Spleen (tissue), 11 donors: ENCODE data around the gene ABHD4. TPM values are rescaled to one million over a fixed set of nuclear protein-coding genes. Genes with fewer than 3 reads are reported as not detected.

Experiments used
- DNase-seq: peaks from one replicate; pipeline ENCODE4 v3.0.0-alpha.2; 2020
- H3K27ac ChIP-seq, 8 donors: fragments of 200-600 bp; sonication (generic) in 7 of 8; 1 replicate in 4 of 8; 2 replicates in 4 of 8; pipeline versions ENCODE4 v1.5.0 to v1.8.0; 2016 to 2021; ENCODE audit warnings: inconsistent platforms in 4 of 8, mild to moderate bottlenecking in 4 of 8, moderate library complexity in 1 of 8
- H3K27me3 ChIP-seq, 7 donors: fragments of 200-600 bp; sonication (generic) in 6 of 7; replicated peaks in 1 of 7; 1 replicate in 4 of 7; 2 replicates in 3 of 7; pipeline versions ENCODE4 v1.5.0 to v1.8.0; 2016 to 2021; ENCODE audit warnings: inconsistent platforms in 3 of 7, mild to moderate bottlenecking in 1 of 7
- H3K36me3 ChIP-seq, 6 donors: fragments of 200-600 bp; sonication (generic) in 5 of 6; 1 replicate in 4 of 6; 2 replicates in 2 of 6; pipeline versions ENCODE4 v1.5.0 to v1.8.0; 2016 to 2021; ENCODE audit warnings: inconsistent platforms in 2 of 6
- H3K4me1 ChIP-seq, 6 donors: fragments of 200-600 bp; sonication (generic) in 5 of 6; 1 replicate in 3 of 6; 2 replicates in 3 of 6; pipeline versions ENCODE4 v1.5.0 to v1.8.0; 2016 to 2021; ENCODE audit warnings: inconsistent platforms in 3 of 6
- H3K4me3 ChIP-seq, 8 donors: fragments of 200-600 bp; sonication (generic) in 7 of 8; 1 replicate in 4 of 8; 2 replicates in 4 of 8; pipeline versions ENCODE4 v1.5.0 to v1.8.0; 2016 to 2021; ENCODE audit warnings: inconsistent platforms in 4 of 8, mild to moderate bottlenecking in 4 of 8, moderate library complexity in 2 of 8
- H3K9me3 ChIP-seq, 8 donors: fragments of 200-600 bp; sonication (generic) in 7 of 8; 1 replicate in 4 of 8; 2 replicates in 4 of 8; pipeline versions ENCODE4 v1.5.0 to v1.8.0; 2016 to 2021; ENCODE audit warnings: inconsistent platforms in 4 of 8
- CTCF ChIP-seq, 11 experiments: fragments of 200-600 bp in 7 of 11; fragments of 450-650 bp in 4 of 11; sonication (generic) in 4 of 11; IDR thresholded peaks in 8 of 11; conservative IDR thresholded peaks in 3 of 11; 1 replicate in 7 of 11; 2 replicates in 4 of 11; pipeline versions ENCODE4 v1.4.0 to v1.8.0; 2016 to 2021; ENCODE audit warnings: antibody characterized with exemption in 11 of 11, inconsistent platforms in 4 of 11, mild to moderate bottlenecking in 1 of 11
- POLR2A ChIP-seq, 3 donors: fragments of 450-650 bp; IDR thresholded peaks; one replicate each; pipeline ENCODE4 v1.5.1; 2017; ENCODE audit warnings: antibody characterized with exemption in 3 of 3, mild to moderate bottlenecking in 1 of 3
- POLR2AphosphoS5 ChIP-seq, 3 donors: sonication (generic); formaldehyde crosslinking; IDR thresholded peaks; one replicate each; pipeline ENCODE4 v1.5.1; 2017; ENCODE audit warnings: antibody characterized with exemption in 3 of 3
- WGBS, 5 donors: extraction: QIAGEN DNeasy Blood & Tissue Kit in 3 of 5; methylation state at CpG; one replicate each; pipeline versions ENCODE4 v1.1.5 to v1.1.7; 2013 to 2018; 5-methylcytosine and 5-hydroxymethylcytosine counted together
- intact Hi-C: fragments of 100-400 bp; cut with DNase I; formaldehyde crosslinking; loops from one replicate; pipeline ENCODE4 v1.15.0; 2023; ENCODE audit warnings: low total_unique reads
- polyA plus RNA-seq, 3 donors: library from polyadenylated mRNA; stranded (reverse); fragments of 200-250 nt; gene quantifications; one replicate each; pipeline ENCODE4 v1.2.1, GENCODE V29; 2013
- total RNA-seq, 7 donors: library from RNA; depleted of rRNA in 3 of 7; stranded (reverse); fragments of >200 nt in 3 of 7; fragmentation: NEBNext Ultra II Directional in 4 of 7; extraction: Animal tissue kit (Norgen Biotek cat#: 25700) in 4 of 7; gene quantifications; one replicate each; pipeline versions ENCODE4 v1.1.0 to v1.2.1, GENCODE V29; 2016 to 2021
- donor health status: healthy with polysubstance abuse.
- donor health status: DM: no; HTN: no; CAD: no; lungs with moderate emphysema.
- donor health status: DM: no; HTN: no; CAD: no.
- donor health status: Bipolar disorder and iron deficiency.
- donor health status: healthy.
- donor health status: DM: no; HTN: no; CAD: no.
- donor health status: DM: yes; HTN: yes; CAD: no.

ABHD4 gene
- total and polyA plus RNA-seq, 10 donors, result 7.2 to 32.8 (median 23.5) TPM

GRCh38 chr14:22658946-22659345 lies 60.8 kb downstream of the ABHD4 start:
- no peak for TF ChIP-seq POLR2AphosphoS5 (IDR thresholded peaks at IDR 0.05)
- TF ChIP-seq CTCF (IDR thresholded peaks at IDR 0.05 in 8 of 11, conservative IDR thresholded peaks at IDR 0.05 in 3 of 11), result no peak
- TF ChIP-seq POLR2A (IDR thresholded peaks at IDR 0.05), result no peak
- 39 to 58% (median 50%) methylated on average over 1 of the region's 1 CpG for WGBS, 5 donors
- no peak overlapping the region for H3K4me3 ChIP-seq
- H3K36me3 ChIP-seq, result no peaks in the 10 kb centered on the region
- intact Hi-C loops, result loop anchor here (10.0 kb wide), 1 partner anchor 264 kb away; no protein-coding TSS in a partner anchor
- no peak overlapping the region for H3K27ac ChIP-seq
- DNase-seq, result no peak
- no peaks in the 10 kb centered on the region for H3K27me3 ChIP-seq
- H3K4me1 ChIP-seq, result no peaks in the 10 kb centered on the region
- no peaks in the 10 kb centered on the region for H3K9me3 ChIP-seq

GRCh38 chr14:22660654-22661053 lies 62.6 kb downstream of the ABHD4 start:
- DNase-seq, result no peak
- 94 to 99% (median 97%) methylated on average over 4 of the region's 4 CpGs for WGBS, 5 donors
- Histone ChIP-seq H3K36me3 (no peaks in the 10 kb centered on the region), H3K9me3 (no peaks in the 10 kb centered on the region), H3K4me3 (no peak overlapping the region), H3K4me1 (no peaks in the 10 kb centered on the region), H3K27me3 (no peaks in the 10 kb centered on the region), H3K27ac (no peak overlapping the region)
- intact Hi-C loops, result no loop called here
- TF ChIP-seq POLR2AphosphoS5 (IDR thresholded peaks at IDR 0.05), result no peak
- TF ChIP-seq CTCF (IDR thresholded peaks at IDR 0.05 in 8 of 11, conservative IDR thresholded peaks at IDR 0.05 in 3 of 11), result no peak
- TF ChIP-seq POLR2A (IDR thresholded peaks at IDR 0.05), result no peak

Other genes starting within 250 kb of the ABHD4 start
- 100 to 1,000 TPM; 107 to 176 (median 123) TPM for gene DAD1, start 9.1 kb upstream of the ABHD4 start, total RNA-seq
- 100 to 1,000 TPM; 102 to 165 (median 147) TPM for gene DAD1, start 9.1 kb upstream of the ABHD4 start, polyA plus RNA-seq
- gene OR6J1, start 46.1 kb downstream of the ABHD4 start, total RNA-seq, result not detected
- not detected for gene OR6J1, start 46.1 kb downstream of the ABHD4 start, polyA plus RNA-seq
- gene OXA1L, start 168.4 kb downstream of the ABHD4 start, total RNA-seq, result 100 to 1,000 TPM in 6 of 7 donors, 10 to 100 TPM in 1; 88.6 to 133 (median 110) TPM
- 100 to 1,000 TPM in 1 of 3 donors, 10 to 100 TPM in 2; 73.5 to 110 (median 96.2) TPM for gene OXA1L, start 168.4 kb downstream of the ABHD4 start, polyA plus RNA-seq
- gene SLC7A7, start 217.1 kb downstream of the ABHD4 start, total RNA-seq, result 100 to 1,000 TPM in 4 of 7 donors, 10 to 100 TPM in 3; 56.4 to 165 (median 112) TPM
- gene SLC7A7, start 217.1 kb downstream of the ABHD4 start, polyA plus RNA-seq, result 10 to 100 TPM; 34.2 to 46.5 (median 35.3) TPM
- 100 to 1,000 TPM in 1 of 7 donors, 10 to 100 TPM in 6; 55.2 to 111 (median 62.8) TPM for gene MRPL52, start 231.6 kb downstream of the ABHD4 start, total RNA-seq
- 100 to 1,000 TPM in 2 of 3 donors, 10 to 100 TPM in 1; 88.8 to 138 (median 137) TPM for gene MRPL52, start 231.6 kb downstream of the ABHD4 start, polyA plus RNA-seq
- 100 to 1,000 TPM in 1 of 7 donors, 10 to 100 TPM in 6; 42.6 to 126 (median 65.2) TPM for gene MMP14, start 238.3 kb downstream of the ABHD4 start, total RNA-seq
- 10 to 100 TPM in 2 of 3 donors, 1 to 10 TPM in 1; 6.6 to 30.8 (median 15.6) TPM for gene MMP14, start 238.3 kb downstream of the ABHD4 start, polyA plus RNA-seq